HG02884 (cell line): ENCODE measurements around the gene NFIA.

Experiments used
- ATAC-seq: cut with Tn5 transposase; IDR thresholded peaks from one replicate; pipeline ENCODE4 v1.9.1; 2021; ENCODE audit warnings: mild to moderate bottlenecking, moderate library complexity; ENCODE audit not compliant: unreplicated experiment

The NFIA gene

DNA sequence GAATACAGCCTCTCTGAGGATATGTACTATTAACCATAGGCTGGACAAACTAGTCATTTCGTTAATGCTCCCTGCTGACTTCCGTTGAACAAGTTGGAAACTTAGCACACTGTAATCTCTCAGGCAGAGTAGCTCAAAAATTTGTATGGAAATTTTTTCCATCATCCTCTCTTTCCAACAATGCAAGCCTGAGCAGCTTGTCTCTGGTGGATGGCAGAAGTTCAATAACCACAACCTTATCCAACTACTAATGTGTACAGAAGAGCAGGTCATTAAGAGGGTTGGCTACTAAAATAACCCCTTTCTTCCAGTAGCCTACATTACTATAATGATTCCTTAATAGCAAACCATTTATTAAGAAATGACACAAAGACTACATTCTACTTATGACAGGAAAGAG lies 262.3 kb downstream of the NFIA start:
- no peak for ATAC-seq

GRCh38 chr1:61348025-61348665 lies 265.8 kb downstream of the NFIA start:
- no peak for ATAC-seq

GRCh38 chr1:61352845-61353435 lies 270.6 kb downstream of the NFIA start:
- no peak for ATAC-seq

- no peak for ATAC-seq
Observed at GRCh38 chr1:61353797-61354406, 271.5 kb downstream of the NFIA start.

DNA sequence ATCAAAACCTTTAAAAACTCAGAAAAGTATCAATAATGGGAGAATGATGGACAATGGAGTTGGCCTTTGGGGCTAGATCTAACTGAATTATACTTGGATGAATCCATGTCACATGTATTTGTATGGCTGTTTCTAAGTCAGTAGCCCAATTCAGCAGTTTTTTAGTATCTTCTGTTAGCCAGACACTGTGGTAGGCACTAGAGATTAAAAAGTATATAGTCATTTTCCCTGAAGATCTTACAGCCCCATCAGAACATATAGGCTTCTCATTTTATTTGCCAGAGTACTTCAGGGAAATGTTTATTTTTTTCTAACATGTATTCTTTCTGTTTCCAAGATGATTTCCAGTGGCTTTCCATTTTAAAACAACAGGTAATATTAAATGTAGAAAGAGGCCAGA lies 273.7 kb downstream of the NFIA start:
- ATAC-seq = no peak

GRCh38 chr1:61356995-61357394 lies 274.6 kb downstream of the NFIA start:
- no peak for ATAC-seq

- ATAC-seq = no peak
Observed at GRCh38 chr1:61357539-61357938, 275.2 kb downstream of the NFIA start.

- ATAC-seq = no peak
Observed at GRCh38 chr1:61358770-61359455, 276.6 kb downstream of the NFIA start.

GRCh38 chr1:61361931-61362330 lies 279.6 kb downstream of the NFIA start:
- ATAC-seq = no peak

DNA sequence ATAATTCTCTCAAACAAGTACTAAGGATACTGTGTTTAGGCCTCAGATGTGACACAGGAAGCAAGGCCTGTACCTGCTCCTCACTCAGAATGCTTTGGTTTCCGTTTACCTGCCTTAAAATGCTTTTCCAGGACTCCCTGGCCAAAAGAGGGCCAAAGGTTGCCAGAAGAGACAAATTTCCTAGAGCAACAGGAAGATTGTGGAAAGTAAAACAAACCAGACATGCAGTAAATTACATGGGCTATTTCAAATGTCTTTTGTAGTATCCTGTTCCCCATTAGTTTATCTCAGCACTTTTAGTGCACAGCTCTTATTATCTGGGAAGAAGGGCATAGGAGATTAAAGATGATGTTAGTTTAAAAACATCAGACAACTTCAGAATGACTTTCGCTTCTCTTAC lies 280.0 kb downstream of the NFIA start:
- ATAC-seq = no peak

- no peak for ATAC-seq
Observed at GRCh38 chr1:61368366-61368765, 286.0 kb downstream of the NFIA start.

- no peak for ATAC-seq
Observed at GRCh38 chr1:61368876-61369275, 286.5 kb downstream of the NFIA start.

DNA sequence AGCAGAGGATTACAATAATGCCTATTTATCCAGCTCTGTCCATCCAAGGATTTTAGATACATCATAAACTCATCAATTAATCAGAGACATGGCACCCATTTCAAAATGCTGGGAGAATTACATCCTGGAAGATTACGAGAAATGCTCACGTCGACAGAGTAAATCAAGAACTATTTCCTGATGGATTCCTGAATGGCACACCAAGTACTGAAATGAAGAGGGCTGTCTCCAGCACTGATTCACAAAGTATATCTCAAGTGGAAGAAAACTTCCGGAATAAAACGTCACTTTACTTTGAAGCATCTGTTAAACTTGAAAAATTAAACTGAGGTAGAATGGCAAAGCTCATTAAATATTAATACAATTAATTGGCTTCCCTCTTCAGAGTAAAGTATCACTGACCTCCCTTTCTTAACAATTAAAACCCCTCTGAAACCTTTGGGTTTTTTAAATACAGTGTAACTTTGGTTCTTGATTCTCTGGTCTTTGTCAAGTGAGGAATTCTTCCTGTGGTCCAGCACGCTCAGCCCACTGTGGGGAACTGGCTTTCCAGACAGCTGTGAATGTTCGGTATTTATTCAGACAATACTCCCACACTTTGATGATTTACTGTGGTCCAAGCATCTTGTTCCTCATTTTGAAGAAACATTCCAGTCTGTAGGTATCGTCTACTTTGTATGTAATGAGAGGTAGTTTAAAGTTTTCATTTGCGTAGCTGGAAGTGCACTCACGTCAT lies 288.0 kb downstream of the NFIA start:
- ATAC-seq = no peak

DNA sequence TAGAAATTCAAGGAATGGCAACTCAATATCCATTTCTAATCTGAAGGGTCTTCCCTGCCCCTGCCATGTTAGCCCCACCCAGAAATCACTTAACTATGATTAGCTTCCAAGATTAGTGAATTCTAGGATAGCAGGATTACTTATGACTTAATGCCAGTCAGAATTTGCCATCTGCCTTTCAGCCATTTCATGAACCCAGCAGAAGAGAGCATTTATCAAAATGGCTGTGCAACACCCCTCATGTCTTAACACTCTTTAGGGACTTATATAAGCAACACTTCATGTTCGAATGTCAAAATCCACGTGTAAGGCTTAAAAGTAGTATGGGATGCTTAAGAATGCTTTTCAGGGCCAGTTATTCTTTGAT lies 288.5 kb downstream of the NFIA start:
- no peak for ATAC-seq

GRCh38 chr1:61372944-61373343 lies 290.6 kb downstream of the NFIA start:
- no peak for ATAC-seq

DNA sequence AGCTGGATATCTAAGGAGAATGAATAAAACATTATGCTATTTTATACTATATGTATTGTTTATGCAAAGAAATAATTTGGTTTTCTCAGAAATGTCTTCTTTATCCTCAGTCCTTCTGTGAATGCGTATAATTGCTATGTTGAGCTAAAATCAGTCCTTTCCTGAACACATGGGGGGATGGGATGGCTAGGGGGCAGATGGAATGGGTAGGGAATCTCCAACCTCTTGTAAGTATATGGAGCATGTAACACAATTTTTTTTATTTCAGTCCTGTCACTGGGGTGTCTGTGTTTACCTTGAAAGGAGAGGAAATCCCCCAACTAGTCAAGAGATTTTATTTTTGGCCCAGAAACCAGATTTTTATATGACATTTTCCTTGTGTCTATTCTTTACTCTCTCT lies 291.8 kb downstream of the NFIA start:
- no peak for ATAC-seq

GRCh38 chr1:61375082-61375880 lies 292.9 kb downstream of the NFIA start:
- ATAC-seq = no peak

- no peak for ATAC-seq
Observed at GRCh38 chr1:61376151-61376550, 293.8 kb downstream of the NFIA start.

DNA sequence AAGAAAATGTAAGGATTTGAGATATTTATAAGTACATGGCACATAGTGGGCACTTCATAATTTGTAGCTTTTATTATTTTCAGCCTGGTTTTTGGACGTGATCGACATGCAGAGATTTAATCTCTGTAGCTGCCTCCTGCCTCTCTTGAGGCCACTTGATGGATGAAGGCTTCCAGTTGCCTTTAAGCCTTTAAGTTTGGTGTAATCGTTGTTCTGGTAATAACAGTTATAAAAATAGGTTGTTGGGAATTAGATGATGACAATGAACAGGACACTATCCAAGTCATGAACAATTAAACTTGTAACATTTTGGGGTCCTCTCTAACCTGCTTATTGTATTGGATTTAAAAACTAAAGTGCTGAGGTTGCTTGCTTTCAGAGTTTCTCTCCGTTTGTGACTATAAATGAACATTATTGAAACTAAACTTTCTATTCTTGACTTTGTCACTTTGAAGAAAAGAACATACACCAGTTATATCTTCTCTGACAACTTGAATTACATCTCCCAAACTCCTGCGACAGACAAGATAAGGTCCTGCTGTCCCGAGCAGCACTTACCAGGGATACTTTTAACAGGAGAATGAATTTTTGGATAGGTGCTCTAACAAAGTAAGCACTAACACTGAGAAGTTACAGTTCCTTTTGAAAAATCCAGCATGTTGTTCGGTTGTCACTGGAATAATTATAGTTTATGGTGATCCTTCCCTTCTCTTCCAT lies 295.0 kb downstream of the NFIA start:
- no peak for ATAC-seq
